Vagina (tissue), 2 donors: ENCODE results near the gene IRS2.

ENCODE experiments used
- POLR2A ChIP-seq, 2 donors: fragments of 450-650 bp; IDR thresholded peaks; one replicate each; pipeline ENCODE4 v1.6.1; 2017; ENCODE audit warnings: antibody characterized with exemption in 2 of 2, mild to moderate bottlenecking in 2 of 2, moderate library complexity in 2 of 2
- TF ChIP-seq, protein P1 (sequence below), 3 experiments: fragments of 450-650 bp in 2 of 3; fragments of 200-600 bp in 1 of 3; sonication (generic) in 1 of 3; IDR thresholded peaks; one replicate each; pipeline ENCODE4 v1.5.1; 2017 to 2019; ENCODE audit warnings: antibody characterized with exemption in 3 of 3, mild to moderate bottlenecking in 2 of 3, moderate library complexity in 2 of 3

GRCh38 chr13:109768176-109768575 lies 18.2 kb downstream of the IRS2 start:
- TF ChIP-seq, protein P1, sequence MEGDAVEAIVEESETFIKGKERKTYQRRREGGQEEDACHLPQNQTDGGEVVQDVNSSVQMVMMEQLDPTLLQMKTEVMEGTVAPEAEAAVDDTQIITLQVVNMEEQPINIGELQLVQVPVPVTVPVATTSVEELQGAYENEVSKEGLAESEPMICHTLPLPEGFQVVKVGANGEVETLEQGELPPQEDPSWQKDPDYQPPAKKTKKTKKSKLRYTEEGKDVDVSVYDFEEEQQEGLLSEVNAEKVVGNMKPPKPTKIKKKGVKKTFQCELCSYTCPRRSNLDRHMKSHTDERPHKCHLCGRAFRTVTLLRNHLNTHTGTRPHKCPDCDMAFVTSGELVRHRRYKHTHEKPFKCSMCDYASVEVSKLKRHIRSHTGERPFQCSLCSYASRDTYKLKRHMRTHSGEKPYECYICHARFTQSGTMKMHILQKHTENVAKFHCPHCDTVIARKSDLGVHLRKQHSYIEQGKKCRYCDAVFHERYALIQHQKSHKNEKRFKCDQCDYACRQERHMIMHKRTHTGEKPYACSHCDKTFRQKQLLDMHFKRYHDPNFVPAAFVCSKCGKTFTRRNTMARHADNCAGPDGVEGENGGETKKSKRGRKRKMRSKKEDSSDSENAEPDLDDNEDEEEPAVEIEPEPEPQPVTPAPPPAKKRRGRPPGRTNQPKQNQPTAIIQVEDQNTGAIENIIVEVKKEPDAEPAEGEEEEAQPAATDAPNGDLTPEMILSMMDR (IDR thresholded peaks at IDR 0.05) = no peak
- no peak for TF ChIP-seq POLR2A (IDR thresholded peaks at IDR 0.05)
